OCI-M2 (cell line): ENCODE data around the gene ADNP2.

Source experiments
- DNase-seq: peaks from one replicate; lab custom pipeline; 2025; ENCODE audit not compliant: unreplicated experiment; lab: John Stamatoyannopoulos, UW

The ADNP2 gene

DNA sequence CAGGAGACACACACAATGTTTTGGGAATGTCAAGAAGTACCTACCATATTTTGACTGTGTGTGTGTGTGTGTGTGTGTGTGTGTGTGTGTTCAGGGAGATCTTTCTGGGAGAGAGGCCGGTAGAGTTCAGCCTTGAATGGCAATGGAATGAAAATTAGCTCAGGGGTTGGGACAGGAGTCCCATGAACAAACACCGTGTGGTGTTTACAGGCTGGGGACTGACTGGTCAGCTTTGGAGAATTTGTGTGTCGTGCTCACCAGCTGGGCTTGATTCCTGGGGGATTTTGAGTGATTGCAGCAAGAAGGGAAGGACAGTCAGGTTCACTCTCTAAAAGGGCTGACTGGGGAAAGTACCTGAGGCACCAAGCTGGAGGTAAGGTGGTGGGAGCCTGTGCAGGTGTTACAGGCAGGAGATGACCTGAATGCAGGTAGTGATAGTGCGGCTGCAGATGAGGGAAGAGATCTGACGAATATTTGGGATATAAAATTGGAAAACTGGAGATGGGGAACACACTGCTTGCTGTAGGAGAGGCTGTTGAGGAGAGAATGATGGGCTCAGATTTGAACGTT lies 2.5 kb upstream of the ADNP2 start:
- DNase-seq: no peak

DNA sequence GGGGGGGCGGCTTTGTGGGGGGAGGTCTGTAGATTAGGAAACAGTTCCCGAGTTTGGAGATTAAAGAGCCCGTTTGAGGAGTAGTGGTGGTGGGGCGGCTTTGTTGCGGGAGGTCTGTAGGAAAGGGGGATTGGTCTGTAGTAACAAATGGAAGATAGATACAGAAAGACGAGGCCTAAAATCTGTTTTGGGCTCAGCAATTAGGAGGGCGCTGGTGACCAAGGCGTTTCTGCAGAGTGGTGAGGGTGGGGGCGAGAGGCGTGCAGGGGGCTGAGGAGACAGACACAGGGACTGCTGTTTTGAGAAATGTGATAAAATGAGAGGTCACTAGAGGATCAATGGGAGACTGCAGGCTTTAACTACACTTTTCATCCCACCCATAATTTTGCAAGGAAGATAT lies 1.6 kb upstream of the ADNP2 start:
- no peak for DNase-seq

DNA sequence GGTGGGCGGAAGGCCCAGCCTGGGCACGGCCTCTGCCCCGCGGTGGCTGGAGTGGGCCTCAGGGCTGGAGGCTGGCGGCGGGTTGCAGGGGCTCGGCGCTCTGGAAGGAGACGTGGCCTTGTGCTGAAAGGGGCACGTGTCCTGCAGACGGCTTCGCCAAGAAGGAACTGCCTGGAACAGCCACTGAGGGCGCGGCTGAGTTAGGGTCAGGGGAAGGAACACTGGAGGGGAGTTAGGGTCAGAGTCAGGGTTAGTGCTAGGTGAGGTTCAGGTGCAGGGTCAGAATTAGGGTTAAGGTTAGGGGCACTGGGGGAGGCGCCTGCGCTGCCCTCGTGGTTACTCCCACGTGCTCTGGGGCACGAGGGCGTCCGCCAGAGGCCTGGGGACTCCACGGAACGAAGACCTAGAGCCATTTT lies 933 bp upstream of the ADNP2 start:
- no peak for DNase-seq

DNA sequence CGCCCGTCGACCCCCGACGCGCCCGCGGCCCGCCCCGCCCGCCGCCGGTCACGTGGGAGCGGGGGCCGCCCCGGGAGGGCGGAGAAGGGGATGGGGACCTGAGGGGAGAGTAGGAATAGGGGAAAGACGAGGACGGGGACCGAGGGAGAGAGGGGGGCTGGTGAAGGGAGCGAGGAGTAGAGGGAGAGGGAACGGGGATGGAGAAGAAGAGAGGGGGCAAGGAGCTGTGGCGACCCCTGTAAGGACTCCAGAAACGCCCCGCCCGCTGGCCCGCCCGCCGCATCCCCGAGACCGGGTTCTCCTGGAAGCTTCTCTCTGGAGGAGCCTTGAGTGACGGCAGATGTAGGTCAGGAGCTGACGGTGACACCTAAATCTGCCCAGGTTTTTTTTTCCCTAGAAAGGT lies 615 bp downstream of the ADNP2 start:
- DNase-seq: no peak

DNA sequence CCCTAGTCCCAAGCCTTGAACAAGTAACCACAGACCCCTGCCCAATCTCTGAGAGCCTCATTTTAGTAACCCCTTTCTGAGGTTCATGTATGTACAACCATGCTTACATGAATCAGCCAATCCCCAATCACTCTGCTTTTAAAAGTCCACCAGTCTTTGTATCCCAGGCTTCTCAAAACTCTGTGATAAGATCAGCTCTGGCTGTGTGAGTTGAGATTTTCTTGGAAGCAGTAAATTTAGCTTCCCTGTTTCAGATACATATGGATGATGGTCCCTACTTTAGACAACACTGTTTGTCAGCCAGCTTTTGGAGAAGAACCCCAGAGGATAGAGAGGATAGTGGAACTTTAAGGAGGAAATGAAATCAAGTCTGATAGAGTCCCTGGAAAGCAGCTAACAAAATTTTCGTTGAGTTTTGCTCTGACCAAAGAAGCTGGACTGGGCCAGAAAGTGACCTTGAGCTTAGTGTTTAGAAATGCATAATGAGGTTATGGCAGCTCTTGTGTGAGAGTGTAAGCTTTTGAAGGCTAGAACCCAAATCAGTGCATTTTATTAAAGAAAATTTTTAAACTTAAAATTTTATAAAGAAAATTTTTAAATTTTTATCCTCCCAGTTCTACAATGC lies 3.7 kb downstream of the ADNP2 start:
- no peak for DNase-seq

DNA sequence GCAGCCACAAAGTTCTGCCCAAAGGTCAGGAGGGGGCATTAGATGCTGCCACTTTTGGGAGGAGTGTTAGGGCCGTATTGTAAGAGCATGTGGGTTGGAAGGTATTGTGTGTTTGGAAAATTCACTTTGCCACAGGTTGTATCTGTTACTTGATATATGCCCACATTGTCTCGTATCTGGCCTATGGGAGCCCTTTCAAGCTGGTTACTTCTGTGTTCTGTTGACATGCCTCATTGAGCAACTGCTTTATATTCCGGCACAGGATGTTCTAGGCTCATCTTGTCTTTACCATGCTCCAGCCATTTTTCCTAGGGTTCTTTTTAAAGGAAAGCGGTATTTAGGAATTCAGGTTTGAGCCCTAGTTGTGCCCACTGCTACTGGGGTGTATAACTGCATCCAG lies 6.0 kb downstream of the ADNP2 start:
- no peak for DNase-seq

DNA sequence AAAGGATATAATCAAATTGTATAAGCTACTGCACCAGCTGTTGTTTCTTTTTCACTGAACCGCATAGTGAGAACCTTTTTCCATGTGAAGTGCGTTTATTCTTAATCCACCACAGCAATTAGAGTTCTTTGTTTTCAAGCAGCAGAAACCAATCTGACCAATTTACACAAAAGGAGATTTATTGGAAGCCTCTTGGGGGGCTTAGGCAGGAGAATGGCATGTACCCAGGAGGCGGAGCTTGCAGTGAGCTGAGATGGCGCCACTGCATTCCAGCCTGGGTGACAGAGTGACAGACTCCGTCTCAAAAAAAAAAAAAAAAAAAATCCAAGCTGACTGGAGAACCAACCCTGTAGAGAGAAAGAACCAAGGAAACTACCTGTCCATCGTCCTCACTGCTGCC lies 10.0 kb downstream of the ADNP2 start:
- DNase-seq: no peak

DNA sequence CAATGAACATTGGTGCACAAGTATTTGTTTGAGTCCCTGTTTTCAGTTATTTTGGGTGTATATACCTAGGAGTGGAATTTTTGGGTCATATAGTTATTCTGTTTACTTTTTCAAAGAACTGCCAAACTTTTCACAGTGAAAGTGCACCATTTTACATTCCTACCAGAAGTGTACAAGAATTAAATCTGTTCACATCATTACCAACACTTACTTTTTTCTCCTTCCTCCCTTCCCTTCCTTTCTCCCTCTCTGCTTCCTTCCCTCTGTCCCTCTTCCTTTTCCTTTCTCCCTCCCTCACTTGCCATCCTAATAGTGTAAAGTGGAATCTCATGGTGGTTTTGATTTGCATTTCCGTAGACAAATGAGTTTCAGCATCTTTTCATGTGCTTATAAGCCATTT lies 11.9 kb downstream of the ADNP2 start:
- no peak for DNase-seq

DNA sequence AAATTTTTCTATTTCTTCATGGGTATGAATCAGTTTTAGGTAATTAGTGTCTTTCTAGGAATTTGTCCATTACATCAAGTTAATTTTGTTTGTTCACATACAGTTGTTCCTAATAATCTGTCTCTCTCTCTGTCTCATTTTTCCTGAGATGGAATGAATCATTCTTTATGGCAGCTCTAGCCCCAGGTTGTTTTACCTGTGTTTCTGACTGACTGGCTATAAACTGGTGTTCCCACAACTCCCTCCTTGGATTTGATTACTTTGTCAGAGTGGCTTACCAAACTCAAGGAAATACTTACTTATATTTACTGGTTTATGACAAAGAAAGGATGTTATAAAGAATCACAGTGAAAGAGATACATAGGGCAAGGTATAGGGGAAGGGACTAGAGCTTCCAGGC lies 15.1 kb downstream of the ADNP2 start:
- DNase-seq: no peak

DNA sequence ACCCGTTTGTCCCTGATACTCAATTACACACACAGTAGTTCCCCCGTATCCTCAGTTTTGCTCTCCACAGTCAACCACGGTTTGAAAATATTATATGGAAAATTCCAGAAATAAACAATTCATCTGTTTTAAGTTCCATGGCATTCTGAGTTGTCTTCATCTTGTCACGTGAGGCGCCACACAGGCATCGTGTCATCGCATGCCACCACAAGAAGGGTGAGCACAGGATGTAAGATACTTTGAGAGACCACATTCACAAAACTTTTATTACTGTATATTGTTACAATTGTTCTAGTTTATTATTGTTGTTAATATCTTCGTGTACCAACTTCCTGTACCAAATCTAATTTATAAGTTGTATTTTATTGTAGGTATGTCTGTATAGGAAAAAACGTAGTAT lies 17.7 kb downstream of the ADNP2 start:
- DNase-seq: no peak

DNA sequence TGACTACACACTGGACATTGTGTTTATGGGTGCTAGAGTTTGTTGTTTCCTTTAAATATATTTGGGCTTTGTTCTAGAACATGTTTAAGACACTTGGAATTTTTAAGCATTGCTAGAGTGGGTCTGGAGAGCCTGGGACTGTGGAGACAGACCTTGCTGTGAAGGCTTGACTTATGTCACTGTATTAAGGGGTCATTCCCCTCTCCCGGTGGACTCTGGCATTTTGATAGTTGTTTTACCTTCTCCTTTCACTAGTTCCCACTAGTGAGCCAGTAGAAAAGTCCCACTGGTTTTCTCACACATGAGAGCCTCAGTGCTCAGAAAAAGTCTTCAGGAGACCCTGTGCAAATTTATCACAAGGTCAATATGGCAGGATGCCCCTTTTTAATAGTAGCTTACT lies 18.6 kb downstream of the ADNP2 start:
- DNase-seq: no peak

DNA sequence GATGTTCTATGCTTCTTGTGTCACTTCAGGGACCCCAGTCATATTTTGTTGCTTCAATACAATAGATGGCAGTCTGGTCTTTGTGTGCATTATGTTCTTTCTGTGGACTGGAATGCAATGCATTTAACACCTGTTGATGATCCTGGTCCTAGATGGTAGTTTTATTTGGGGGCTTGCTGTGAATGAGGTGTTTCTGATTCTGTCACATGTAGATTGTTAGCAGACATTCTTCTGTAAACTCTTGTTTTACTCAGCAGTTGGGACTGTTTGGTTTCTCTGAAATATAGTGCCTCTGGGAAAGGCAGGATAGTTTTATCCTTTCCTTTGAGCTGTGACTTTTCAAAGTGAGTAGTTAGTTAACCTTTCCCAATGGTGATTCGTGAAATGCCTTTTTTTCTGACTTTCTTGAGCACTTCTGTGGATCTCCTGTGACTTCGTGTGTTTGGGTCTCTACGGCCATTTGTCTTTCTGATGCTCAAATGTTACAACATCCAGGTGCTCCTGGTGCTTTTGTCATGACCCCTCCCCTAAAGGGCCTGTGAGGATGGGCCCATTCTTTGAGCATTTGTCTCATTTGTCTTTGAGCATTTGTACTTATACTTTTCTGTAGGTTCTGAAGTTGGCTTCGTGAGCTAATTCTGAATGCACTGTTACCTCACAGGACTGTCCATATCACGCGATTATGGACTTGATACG lies 20.8 kb downstream of the ADNP2 start:
- no peak for DNase-seq

DNA sequence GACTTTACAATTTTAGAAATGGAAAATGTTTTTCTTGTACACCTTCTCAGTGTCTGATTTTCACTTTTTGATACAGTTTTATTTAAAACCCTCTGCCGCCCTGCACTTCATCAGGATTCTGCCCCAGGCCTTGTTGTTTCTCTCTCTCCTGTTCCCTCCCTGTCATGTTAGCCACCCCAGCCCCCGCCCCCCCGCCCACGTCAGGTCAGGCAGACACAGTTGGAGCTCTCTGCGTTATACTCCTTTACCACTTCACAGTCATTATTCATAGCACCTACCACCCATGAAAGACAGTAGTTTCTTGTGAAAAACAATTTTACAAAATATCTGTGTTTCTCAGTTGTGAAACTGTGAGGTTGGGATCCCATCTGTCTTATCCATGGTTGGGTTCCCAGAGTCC lies 21.5 kb downstream of the ADNP2 start:
- DNase-seq: no peak

DNA sequence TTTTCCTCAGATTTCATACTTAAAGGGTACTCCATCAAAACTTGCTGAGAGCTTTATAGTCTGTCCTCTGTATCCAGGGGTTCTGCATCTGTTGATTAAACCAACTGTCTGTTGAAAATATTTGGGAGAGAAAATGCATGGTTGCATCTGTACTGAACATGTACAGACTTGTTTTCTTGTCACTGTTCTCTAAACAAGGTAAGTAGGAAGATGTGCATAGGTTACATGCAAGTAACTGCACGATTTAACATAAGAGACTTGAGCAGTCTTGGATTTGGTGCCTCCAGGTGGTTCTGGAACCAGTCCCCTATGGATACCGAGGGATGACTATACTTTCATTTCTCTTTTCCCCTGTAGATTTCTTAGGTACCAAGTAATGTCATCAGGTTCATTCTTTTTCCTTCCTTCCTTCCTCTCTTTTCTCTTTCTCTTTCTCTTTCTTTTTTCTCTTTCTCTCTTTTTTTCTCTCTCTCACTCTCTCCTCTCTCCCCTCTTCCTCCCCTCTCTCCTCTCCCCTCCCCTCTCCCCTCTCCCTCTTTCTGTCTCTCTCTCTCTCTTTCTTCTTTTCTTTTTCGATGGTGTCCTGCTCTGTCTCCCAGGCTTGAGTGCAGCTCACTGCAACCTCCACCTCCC lies 23.2 kb downstream of the ADNP2 start:
- no peak for DNase-seq

DNA sequence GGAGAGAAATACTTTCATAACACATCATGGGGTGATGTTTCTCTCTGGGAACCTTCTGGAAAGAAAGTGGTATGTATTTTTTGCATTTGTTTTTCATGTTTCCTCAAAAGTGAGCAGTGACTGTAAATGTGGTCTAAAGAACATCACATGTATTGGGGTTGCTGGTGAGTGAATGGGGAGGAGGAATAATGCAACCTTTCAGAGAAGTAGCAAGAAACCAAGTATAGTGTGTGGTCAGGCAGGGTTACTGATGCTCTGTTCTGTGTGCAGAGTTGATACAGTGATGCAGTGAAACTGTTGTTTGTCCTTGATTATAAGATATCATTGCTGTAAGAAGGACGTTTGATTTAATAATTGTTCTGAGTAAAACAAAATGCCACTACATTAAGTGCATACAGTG lies 24.1 kb downstream of the ADNP2 start:
- DNase-seq: no peak

DNA sequence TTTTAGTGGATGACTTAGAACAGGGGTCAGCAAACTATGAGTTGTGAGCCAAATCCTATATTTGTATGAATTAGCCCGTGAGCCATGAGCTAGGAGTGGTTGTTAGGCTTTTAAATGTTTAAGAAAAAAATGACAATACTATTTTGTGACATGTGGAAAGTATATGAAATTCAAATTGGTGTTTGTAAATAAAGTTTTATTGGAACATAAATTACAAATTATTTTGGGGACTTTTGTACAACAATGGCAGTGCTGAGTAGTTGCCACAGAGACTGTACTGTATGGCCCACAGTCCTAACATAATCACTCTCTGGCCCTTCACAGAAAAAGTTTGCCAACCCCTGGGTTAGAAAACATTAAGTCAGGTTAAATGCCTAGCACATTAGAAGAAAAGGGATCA lies 26.1 kb downstream of the ADNP2 start:
- no peak for DNase-seq

DNA sequence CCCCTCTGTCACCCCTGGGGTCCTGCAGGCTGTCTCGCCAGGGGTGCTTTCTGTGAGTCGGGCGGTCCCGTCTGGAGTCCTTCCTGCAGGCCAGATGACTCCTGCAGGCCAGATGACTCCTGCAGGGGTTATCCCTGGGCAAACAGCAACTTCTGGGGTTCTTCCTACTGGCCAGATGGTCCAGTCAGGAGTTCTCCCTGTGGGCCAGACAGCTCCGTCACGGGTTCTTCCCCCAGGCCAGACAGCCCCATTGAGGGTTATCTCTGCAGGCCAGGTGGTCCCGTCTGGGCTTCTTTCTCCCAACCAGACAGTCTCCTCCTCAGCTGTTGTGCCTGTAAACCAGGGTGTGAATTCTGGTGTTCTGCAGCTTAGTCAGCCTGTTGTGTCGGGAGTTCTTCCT lies 27.6 kb downstream of the ADNP2 start:
- DNase-seq: no peak

DNA sequence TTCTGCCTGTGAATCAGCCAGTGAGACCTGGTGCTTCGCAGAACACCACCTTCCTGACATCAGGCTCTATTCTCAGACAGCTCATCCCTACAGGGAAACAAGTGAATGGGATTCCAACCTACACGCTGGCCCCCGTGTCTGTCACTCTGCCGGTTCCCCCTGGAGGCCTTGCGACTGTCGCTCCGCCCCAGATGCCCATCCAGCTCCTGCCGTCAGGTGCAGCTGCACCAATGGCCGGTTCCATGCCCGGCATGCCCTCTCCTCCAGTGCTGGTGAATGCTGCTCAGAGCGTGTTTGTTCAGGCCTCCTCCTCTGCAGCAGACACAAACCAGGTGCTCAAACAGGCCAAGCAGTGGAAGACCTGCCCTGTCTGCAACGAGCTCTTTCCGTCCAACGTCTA lies 28.1 kb downstream of the ADNP2 start:
- DNase-seq: no peak

DNA sequence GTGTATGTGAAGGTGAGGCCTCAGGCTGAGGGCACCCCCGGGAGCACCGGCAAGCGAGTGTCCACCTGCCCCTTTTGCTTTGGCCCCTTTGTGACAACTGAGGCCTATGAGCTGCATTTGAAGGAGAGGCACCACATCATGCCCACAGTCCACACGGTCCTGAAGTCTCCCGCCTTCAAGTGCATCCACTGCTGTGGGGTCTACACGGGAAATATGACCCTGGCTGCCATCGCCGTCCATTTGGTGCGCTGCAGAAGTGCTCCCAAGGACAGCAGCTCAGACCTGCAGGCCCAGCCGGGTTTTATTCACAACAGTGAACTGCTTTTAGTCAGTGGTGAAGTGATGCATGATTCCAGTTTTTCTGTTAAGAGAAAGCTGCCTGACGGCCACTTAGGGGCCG lies 28.9 kb downstream of the ADNP2 start:
- no peak for DNase-seq

DNA sequence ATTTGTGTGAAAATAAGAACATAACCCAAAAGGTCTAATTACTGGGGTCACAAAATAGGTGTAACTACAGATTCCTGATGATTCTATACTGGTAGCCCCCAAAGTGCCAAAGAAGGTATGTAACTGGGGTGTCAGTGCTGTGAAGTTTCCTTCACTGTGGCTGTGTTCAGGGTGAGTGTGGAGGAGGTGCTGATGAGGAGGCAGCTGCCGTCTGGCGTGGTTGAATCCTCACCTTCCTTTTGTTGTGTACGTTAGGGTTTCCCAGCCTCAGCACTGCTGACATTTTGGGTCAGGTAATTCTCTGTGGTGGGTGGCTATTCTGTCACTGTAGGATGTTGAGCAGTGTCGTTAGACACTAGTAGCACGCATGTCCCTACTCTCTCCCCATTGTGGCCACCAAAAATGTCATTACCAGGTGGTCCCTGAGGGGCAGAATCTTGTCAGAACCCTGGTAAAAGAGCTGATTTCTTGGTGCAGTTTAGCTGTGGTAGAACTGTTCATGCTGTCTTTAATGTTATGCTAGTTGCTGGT lies 31.5 kb downstream of the ADNP2 start:
- DNase-seq: no peak

DNA sequence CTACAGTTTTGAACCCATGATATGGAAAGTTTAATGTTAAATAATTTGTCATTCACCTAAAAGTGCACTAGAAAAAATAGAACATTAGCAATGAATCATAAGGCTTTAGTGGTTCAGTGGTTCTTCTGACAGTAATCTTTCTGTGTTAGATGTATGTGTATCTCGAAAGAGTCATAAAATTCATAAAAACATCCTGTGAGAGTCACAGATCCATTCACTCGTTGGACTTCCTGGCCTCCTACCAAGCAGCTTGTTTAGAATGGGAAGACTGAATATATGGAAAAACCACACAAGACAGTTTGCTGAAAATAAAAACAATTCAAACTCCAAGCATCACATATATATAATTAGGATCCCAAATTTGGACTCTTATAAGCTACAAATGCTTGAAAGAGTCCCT lies 34.8 kb downstream of the ADNP2 start:
- no peak for DNase-seq

DNA sequence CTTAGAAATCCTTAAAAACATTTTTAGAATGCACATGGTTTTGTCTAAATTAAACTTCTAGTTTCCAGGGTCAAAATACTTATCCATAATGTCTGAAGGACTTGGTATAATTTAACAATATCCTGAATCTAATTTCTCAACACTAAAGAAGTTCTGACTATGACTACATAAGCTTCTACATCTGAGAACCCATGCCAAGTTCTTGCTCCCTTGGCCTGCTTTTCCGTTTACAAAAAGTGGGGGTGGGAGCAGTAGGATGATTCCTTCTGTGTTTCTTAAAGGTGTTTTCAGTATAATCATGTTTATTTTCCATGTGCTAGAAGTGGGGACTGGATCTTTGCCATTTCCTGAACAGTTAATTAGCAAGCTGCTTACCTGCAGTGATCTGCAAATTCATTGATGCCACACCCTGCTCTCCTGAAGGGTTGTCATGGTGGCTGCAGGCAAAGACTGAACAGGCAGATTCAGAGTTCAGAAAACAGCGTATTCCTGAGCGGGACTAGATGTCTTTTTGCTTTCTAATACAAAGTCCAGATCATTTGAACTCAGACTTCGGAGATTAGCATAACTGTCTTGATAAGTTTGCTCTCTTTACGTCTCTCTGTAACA lies 36.2 kb downstream of the ADNP2 start:
- no peak for DNase-seq
